ENCODE results near the gene CD74. TPM values are rescaled to one million over a fixed set of nuclear protein-coding genes. Genes with fewer than 3 reads are reported as not detected.

The CD74 gene
- total and polyA plus RNA-seq, 2 of the 13 experiments (the other 11 are each of a cell fraction or from before 2014, with no cell fraction given), result 34.1 to 84.4 TPM

GRCh38 chr5:150428106-150428876 is 15.6 kb upstream of the CD74 start (continued):
- TF ChIP-seq, protein P1, sequence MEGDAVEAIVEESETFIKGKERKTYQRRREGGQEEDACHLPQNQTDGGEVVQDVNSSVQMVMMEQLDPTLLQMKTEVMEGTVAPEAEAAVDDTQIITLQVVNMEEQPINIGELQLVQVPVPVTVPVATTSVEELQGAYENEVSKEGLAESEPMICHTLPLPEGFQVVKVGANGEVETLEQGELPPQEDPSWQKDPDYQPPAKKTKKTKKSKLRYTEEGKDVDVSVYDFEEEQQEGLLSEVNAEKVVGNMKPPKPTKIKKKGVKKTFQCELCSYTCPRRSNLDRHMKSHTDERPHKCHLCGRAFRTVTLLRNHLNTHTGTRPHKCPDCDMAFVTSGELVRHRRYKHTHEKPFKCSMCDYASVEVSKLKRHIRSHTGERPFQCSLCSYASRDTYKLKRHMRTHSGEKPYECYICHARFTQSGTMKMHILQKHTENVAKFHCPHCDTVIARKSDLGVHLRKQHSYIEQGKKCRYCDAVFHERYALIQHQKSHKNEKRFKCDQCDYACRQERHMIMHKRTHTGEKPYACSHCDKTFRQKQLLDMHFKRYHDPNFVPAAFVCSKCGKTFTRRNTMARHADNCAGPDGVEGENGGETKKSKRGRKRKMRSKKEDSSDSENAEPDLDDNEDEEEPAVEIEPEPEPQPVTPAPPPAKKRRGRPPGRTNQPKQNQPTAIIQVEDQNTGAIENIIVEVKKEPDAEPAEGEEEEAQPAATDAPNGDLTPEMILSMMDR (CRISPR knock-in tag; IDR thresholded peaks at IDR 0.05), result no peak
- no peak for TF ChIP-seq ZNF382 (CRISPR knock-in tag; IDR thresholded peaks at IDR 0.05; ENCODE audit: borderline replicate concordance)
- TF ChIP-seq NRL (CRISPR knock-in tag; IDR thresholded peaks at IDR 0.05; ENCODE audit: borderline replicate concordance), result peak; percentile 42; the same call in 1 of the 2 replicates
- TF ChIP-seq HMGA1 (CRISPR knock-in tag; conservative IDR thresholded peaks at IDR 0.05), result no peak
- TF ChIP-seq ZNF563 (CRISPR knock-in tag; IDR thresholded peaks at IDR 0.05), result no peak
- TF ChIP-seq, protein P2, sequence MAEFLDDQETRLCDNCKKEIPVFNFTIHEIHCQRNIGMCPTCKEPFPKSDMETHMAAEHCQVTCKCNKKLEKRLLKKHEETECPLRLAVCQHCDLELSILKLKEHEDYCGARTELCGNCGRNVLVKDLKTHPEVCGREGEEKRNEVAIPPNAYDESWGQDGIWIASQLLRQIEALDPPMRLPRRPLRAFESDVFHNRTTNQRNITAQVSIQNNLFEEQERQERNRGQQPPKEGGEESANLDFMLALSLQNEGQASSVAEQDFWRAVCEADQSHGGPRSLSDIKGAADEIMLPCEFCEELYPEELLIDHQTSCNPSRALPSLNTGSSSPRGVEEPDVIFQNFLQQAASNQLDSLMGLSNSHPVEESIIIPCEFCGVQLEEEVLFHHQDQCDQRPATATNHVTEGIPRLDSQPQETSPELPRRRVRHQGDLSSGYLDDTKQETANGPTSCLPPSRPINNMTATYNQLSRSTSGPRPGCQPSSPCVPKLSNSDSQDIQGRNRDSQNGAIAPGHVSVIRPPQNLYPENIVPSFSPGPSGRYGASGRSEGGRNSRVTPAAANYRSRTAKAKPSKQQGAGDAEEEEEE (CRISPR knock-in tag; IDR thresholded peaks at IDR 0.05; ENCODE audit: borderline replicate concordance), result no peak; the same call in 1 of the 2 replicates
- TF ChIP-seq ZNF816 (CRISPR knock-in tag; IDR thresholded peaks at IDR 0.05; ENCODE audit: borderline replicate concordance), result no peak
- peak; percentile 72 for TF ChIP-seq SALL1 (CRISPR knock-in tag; IDR thresholded peaks at IDR 0.05)
- no peak for TF ChIP-seq ZMAT3 (CRISPR knock-in tag; conservative IDR thresholded peaks at IDR 0.05)
- peak; percentile 43; the same call in 1 of the 2 replicates for TF ChIP-seq DPF2 (CRISPR knock-in tag; IDR thresholded peaks at IDR 0.05; ENCODE audit: borderline replicate concordance, low read depth)
- no peak for TF ChIP-seq ZNF775 (CRISPR knock-in tag; IDR thresholded peaks at IDR 0.05; ENCODE audit: borderline replicate concordance)
- TF ChIP-seq, protein P3, sequence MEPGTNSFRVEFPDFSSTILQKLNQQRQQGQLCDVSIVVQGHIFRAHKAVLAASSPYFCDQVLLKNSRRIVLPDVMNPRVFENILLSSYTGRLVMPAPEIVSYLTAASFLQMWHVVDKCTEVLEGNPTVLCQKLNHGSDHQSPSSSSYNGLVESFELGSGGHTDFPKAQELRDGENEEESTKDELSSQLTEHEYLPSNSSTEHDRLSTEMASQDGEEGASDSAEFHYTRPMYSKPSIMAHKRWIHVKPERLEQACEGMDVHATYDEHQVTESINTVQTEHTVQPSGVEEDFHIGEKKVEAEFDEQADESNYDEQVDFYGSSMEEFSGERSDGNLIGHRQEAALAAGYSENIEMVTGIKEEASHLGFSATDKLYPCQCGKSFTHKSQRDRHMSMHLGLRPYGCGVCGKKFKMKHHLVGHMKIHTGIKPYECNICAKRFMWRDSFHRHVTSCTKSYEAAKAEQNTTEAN (CRISPR knock-in tag; conservative IDR thresholded peaks at IDR 0.05), result no peak
- peak; percentile 62 for TF ChIP-seq UBTF (CRISPR knock-in tag; IDR thresholded peaks at IDR 0.05)
- no peak for TF ChIP-seq ZNF646 (CRISPR knock-in tag; IDR thresholded peaks at IDR 0.05)

Measured in HepG2 (cell line).